ENCODE results near the gene SMC4.
"Not testable (repeated sequence)": the region's sequence is repeated elsewhere in the genome, so short reads cannot be mapped to it uniquely, and the experiment has no call there.

Gene SMC4

DNA sequence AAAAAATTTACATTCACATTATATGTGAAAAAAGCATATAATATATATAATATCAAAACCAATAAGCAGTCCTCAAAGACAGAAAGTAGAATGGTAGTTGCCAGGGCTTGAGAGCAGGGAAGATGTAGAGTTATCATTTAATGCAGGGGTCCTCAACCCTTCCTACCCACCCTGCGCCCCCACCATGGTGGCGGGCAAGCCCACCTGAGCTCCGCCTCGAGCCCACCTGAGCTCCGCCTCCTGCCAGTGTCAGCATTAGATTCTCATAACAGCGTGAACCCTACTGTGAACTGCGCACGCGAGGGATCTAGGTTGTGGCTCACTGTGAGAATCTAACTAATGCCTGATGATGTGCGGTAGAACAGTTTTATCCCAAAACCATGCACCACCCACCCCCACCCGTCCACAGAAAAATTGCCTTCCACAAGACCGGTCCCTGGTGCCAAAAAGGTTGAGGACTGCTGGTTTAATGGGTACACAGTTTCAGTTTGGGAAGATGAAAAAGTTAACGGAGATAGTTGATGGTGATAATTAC lies 47.1 kb downstream of the SMC4 start:
- DNase-seq (ENCODE audit: low read depth) = no peak

DNA sequence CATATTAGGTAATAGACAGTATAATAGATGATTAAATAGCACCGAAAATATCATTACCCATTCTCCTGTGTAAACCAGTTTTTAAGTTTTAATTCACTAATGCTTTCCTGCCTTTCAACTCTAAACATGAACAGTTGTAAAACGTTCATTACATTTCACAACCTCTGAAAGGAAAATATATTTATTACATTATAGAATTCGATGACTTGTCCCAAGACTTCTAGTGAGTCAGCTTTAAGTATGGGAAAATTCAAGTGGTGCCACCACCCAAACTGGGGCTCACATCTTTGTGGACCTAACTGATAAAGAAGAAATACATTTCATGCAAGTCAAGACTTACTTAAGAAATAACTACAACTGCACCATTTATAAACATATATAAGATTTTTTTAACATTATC lies 48.1 kb downstream of the SMC4 start:
- no peak for DNase-seq (ENCODE audit: low read depth)

- DNase-seq (ENCODE audit: low read depth) = peak; percentile 3
Measured at GRCh38 chr3:160448845-160449635, 49.6 kb downstream of the SMC4 start.

DNA sequence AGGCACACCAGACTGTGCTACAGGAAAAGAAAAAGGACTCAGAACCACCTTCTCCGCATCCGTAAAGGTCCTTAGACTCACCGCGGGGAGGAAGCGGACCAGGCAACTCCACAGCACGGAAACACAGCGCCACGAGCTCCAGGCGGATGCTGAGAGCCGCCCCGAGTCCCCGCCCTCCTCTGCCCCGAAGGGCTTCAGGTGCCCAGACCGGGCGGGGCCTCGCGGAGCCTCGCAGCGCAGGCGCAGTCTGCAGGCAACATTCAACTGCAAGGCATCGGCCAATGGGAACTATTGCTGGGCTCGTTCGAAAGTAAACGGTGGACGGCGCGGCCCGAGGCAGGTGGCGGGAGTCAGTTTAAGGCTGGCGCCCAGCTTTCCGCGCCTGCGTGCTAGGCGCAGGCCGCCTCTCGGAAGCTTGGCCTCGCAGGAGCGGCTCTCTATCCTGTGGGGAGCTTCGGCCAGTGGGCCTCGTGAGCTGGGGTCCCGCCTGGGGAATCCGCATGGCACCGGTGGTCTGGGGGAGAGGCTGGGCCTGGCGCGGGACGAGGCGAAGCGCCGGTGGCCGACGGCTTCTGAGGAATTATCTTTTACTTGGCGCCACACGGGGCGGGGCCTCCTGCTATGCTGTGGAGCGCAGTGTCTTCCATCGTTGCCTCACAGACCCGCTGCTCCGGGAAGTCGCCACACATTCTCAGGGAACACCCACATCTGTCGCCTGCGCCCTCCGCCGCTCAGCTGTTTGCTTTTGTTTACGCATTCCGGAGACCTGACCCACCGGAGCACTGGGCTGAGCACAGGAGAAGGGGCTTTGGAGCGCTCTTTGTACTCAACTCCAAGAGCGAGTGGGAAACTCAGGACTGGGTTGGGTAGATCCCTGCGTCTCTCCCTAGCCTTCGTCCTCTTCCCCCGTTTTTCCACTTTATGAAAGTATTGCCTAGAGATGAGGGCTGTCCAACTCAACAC lies 50.5 kb downstream of the SMC4 start, which contains the start of gene TRIM59:
Gene TRIM59 (minus strand): TSS at position 151 of the 963 bp plus-strand sequence. CDS start 10,603 bp downstream, outside the sequence.
- peak; percentile 89 for DNase-seq (ENCODE audit: low read depth)

DNA sequence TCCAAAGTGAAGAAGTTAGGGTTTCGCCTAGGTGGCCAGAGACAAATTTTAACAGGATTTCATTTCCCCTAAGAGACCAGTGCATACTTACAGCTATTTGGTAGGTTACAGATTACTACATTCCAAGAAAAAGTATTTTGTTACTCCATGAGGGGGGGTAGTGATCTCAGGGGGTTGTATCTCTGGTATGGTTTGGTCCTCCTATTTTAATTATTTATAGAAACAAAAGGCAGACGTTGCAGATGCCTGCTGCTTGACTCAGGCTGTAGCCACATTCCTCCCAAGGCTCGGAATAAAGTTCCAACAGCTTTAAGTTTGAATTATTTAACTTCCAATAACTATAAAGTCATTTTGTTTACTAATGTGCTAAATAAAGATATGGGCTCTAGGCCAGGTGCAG lies 51.4 kb downstream of the SMC4 start:
- no peak for DNase-seq (ENCODE audit: low read depth)

DNA sequence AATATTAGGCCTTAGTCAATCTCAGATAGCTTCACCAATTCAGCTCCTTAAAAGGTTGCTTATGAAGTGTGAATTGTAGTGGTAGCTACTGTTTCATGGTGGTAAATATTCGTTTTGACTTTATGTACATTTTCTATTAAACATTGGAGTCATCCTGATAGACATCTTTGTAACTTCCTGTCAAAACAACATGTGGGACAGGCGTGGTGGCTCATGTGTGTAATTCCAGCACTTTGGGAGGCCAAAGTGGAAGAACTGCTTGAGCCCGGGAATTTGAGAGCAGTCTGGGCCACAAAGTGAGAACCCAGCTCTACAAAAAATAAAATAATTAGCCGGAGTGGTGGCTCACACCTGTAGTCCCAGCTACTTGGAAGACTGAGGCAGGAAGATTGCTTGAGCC lies 52.2 kb downstream of the SMC4 start:
- no peak for DNase-seq (ENCODE audit: low read depth)

DNA sequence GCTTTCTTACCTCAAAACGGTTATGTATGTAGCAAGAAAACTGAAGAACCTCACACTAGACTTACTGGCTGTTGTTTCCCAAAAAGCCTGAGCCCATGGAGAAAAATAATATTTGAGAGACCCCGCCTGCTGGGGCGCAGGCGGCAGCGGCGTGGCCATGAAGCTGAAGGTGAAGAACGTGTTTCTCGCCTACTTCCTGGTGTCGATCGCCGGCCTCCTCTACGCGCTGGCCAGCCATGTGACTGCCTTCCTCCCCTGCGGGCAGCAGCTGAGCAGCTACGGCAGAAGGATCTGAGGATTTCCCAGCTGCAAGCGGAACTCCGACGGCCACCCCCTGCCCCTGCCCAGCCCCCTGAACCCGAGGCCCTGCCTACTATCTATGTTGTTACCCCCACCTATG lies 52.8 kb downstream of the SMC4 start:
- DNase-seq (ENCODE audit: low read depth) = not testable (repeated sequence)

GRCh38 chr3:160454995-160455394 lies 55.5 kb downstream of the SMC4 start:
- no peak for DNase-seq (ENCODE audit: low read depth)

- DNase-seq (ENCODE audit: low read depth) = no peak
Measured at GRCh38 chr3:160455846-160456245, 56.4 kb downstream of the SMC4 start.

DNA sequence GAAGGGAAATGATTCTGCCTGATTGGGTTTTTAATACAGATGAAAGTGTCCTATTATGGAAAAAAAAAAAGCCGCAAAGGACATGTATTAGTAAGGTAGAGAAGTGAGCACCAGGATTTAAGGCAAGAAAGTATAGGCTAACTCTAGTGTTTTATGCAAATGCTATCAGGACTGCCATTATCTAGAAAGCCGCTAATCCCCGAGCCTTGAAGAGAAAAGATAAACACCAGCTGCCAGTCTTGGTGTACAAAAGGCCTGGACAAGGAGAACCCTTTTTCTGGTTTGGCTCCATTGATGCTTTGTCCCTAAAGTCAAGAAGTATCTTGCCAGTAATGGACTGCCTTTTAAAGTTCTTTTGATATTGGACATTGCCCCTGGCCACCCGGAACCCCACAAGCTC lies 58.7 kb downstream of the SMC4 start:
- DNase-seq (ENCODE audit: low read depth) = no peak

DNA sequence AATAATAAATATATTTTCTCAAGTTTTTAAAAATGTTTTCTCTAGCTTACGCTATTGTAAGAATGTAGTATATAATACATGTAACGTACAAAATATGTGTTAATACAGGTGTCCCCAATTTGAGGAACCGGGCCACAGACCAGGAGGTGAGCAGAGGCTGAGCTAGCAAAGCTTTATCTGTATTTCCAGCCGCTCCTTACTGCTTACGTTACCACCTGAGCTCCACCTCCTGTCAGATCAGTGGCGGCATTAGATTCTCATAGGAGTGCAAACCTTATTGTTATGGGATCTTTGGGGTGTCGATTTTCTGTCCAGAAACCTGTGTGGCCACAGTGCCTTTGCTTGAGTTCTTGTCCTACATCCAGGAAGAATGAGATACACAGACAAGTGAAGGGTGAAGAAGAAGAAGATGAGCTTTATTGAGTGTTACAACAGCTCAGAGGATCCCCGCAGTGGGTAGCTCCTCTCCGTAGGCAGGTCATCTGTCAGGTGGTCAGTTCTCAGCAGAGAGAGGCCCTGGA lies 60.1 kb downstream of the SMC4 start:
- DNase-seq (ENCODE audit: low read depth) = no peak

- DNase-seq (ENCODE audit: low read depth) = no peak
Measured at GRCh38 chr3:160460033-160460432, 60.6 kb downstream of the SMC4 start.

GRCh38 chr3:160464321-160464720 lies 64.9 kb downstream of the SMC4 start:
- DNase-seq (ENCODE audit: low read depth) = no peak

DNA sequence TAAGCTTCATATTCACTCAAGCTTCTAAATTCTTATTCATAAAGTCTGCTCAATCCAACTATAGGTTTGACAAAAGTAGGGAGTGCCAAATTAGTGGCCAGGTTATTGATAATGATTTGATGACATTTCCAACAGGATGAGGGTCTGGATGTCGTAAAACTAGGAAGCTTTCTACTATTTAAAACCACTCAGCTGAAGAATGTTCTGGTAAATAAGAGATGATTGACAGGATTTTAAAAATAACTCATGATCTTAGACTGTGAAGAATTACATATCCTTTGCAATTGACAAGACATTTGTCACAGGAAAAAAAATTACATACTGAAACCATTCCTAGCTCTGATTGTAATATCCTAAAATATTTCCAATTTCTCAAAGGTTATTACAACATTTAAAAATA lies 65.5 kb downstream of the SMC4 start:
- no peak for DNase-seq (ENCODE audit: low read depth)

DNA sequence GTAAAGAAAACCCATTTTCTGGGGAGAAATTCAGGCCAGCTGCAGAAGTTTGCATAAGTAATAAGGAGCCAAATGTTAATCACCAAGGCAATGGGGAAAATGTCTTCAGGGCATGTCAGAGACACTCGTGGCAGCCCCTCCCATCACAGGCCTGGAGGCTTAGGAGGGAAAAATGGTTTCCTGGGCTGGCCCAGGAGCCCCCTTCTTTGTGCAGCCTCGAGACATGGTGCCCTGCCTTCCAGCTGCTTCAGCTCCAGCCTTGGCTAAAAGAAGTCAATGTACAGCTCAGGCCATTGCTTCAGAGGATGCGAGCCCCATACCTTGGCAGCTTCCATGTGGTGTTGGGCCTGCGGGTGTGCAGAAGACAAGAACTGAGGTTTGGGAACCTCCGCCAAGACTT lies 70.7 kb downstream of the SMC4 start:
- DNase-seq (ENCODE audit: low read depth) = no peak

GRCh38 chr3:160471892-160472291 lies 72.4 kb downstream of the SMC4 start:
- no peak for DNase-seq (ENCODE audit: low read depth)

DNA sequence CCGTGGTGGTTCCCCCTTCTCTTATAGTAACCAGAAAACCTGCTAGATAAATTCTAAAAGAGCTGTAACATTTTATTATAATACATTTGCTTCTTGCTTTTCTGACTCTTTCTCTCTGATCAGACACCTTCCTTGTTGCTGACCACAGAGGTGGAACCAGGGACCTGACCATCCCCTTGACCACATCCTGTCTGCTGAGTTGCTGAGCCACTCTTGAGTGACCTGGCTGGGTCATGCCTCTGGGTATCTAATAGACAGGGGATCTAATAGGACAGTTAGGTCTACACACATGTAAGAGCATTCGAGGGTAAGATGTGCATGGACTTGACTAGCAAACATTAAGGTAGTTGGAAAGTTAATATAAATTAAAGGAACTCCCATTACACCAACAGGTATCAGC lies 72.9 kb downstream of the SMC4 start:
- DNase-seq (ENCODE audit: low read depth) = no peak

DNA sequence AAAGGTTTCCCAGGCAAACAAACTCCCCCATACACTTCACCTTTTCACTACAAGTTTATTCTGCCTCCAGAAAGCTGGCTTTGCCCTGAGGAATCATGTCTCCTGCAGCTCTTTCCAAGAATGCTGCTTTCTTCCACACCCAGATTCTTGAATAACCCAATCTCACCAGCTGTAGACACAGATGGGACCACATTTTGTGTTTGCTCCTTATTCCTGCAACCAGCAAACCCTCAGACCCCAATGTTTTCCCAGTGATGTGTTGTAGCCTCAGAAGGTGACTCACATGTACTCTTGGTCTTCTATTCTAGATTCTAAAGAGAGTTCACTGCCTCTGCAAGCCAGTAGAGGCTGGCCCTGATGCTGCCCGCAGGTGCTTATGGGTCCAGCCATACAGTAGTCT lies 73.8 kb downstream of the SMC4 start:
- DNase-seq (ENCODE audit: low read depth) = no peak

GRCh38 chr3:160473978-160474377 lies 74.5 kb downstream of the SMC4 start:
- DNase-seq (ENCODE audit: low read depth) = no peak

GRCh38 chr3:160474416-160474838 lies 75.0 kb downstream of the SMC4 start:
- no peak for DNase-seq (ENCODE audit: low read depth)

- DNase-seq (ENCODE audit: low read depth) = no peak
Measured at GRCh38 chr3:160475153-160475552, 75.7 kb downstream of the SMC4 start.

DNA sequence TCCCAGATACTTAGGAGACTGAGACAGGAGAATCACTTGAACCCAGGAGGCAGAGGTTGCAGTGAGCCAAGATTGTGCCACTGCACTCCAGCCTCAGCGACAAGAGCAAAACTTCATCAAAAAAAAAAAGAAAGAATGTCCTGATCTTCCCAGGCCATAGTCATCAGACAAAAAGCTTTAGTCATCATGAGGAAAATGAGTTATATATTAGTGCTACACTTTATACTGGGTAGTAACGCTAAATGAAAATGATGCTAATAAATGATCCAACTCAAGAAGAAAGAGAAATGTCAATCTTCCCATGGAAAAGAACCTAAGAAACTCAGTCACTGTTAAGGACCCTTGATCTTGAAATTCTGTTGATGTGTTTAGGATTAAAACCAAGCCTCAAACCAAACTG lies 76.4 kb downstream of the SMC4 start:
- DNase-seq (ENCODE audit: low read depth) = no peak

All from stimulated activated CD8-positive, alpha-beta memory T cell treated with anti-CD3 and anti-CD28 coated beads, Interleukin-15, amount 100 ng/mL, for 1 hour (primary cell).